Progenitor cell of endocrine pancreas (in vitro differentiated cells): ENCODE data around the gene SLC38A11. TPM values are rescaled to one million over a fixed set of nuclear protein-coding genes. Genes with fewer than 3 reads are reported as not detected.
A peak's percentile ranks its signal among the peaks of the same experiment; 100 is the strongest.

Experiments
- DNase-seq: peaks from one replicate; pipeline ENCODE4 v3.0.0; 2021; ENCODE audit warnings: low spot score; ENCODE audit not compliant: unreplicated experiment
- H3K27ac Mint-ChIP-seq: 2 replicates; pipeline ENCODE4 v1.8.0; 2021; ENCODE audit warnings: mild to moderate bottlenecking, moderate library complexity, mixed read lengths
- H3K27me3 Mint-ChIP-seq: 2 replicates; pipeline ENCODE4 v1.8.0; 2021; ENCODE audit warnings: mixed read lengths
- H3K36me3 Mint-ChIP-seq: 2 replicates; pipeline ENCODE4 v1.8.0; 2022; ENCODE audit warnings: mixed read lengths; ENCODE audit not compliant: insufficient read depth
- H3K4me1 Mint-ChIP-seq: 2 replicates; pipeline ENCODE4 v1.8.0; 2021; ENCODE audit warnings: low read depth, mixed read lengths
- H3K4me3 Mint-ChIP-seq: 2 replicates; pipeline ENCODE4 v1.8.0; 2021; ENCODE audit warnings: low read depth, mild to moderate bottlenecking, moderate library complexity, mixed read lengths
- H3K9me3 Mint-ChIP-seq: 2 replicates; pipeline ENCODE4 v1.8.0; 2021; ENCODE audit warnings: low read depth, mixed read lengths
- total RNA-seq: library from RNA; stranded (reverse); gene quantifications from 2 replicates; pipeline ENCODE4 v1.2.1, GENCODE V29; 2021
- TF ChIP-seq, protein P1 (sequence below): fragments of 200-600 bp; sonication (generic); IDR thresholded peaks from one replicate; pipeline ENCODE4 v1.5.0; 2021; ENCODE audit warnings: antibody characterized with exemption, mild to moderate bottlenecking; ENCODE audit not compliant: unreplicated experiment

The SLC38A11 gene
- total RNA-seq, 1 donor from 2014 or later: 20.1 TPM

GRCh38 chr2:164899121-164899520 is 56.2 kb downstream of the SLC38A11 start:
- H3K27ac Mint-ChIP-seq: no peak overlapping the region
- peaks cover 13% of the 10 kb centered on the region for H3K9me3 Mint-ChIP-seq
- H3K4me3 Mint-ChIP-seq: no peak overlapping the region
- H3K27me3 Mint-ChIP-seq: no peaks in the 10 kb centered on the region
- peaks cover 8% of the 10 kb centered on the region for H3K36me3 Mint-ChIP-seq
- H3K4me1 Mint-ChIP-seq: peaks cover 21% of the 10 kb centered on the region
- TF ChIP-seq, protein P1, sequence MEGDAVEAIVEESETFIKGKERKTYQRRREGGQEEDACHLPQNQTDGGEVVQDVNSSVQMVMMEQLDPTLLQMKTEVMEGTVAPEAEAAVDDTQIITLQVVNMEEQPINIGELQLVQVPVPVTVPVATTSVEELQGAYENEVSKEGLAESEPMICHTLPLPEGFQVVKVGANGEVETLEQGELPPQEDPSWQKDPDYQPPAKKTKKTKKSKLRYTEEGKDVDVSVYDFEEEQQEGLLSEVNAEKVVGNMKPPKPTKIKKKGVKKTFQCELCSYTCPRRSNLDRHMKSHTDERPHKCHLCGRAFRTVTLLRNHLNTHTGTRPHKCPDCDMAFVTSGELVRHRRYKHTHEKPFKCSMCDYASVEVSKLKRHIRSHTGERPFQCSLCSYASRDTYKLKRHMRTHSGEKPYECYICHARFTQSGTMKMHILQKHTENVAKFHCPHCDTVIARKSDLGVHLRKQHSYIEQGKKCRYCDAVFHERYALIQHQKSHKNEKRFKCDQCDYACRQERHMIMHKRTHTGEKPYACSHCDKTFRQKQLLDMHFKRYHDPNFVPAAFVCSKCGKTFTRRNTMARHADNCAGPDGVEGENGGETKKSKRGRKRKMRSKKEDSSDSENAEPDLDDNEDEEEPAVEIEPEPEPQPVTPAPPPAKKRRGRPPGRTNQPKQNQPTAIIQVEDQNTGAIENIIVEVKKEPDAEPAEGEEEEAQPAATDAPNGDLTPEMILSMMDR: no peak
- DNase-seq: no peak

- peak overlapping the region; percentile 56 for H3K27ac Mint-ChIP-seq
- no peak overlapping the region for H3K4me3 Mint-ChIP-seq
- no peak for DNase-seq
- H3K27me3 Mint-ChIP-seq: no peaks in the 10 kb centered on the region
- H3K36me3 Mint-ChIP-seq: peaks cover 8% of the 10 kb centered on the region
- H3K4me1 Mint-ChIP-seq: peaks cover 23% of the 10 kb centered on the region
- TF ChIP-seq, protein P1: no peak
- H3K9me3 Mint-ChIP-seq: peaks cover 13% of the 10 kb centered on the region
Measured at GRCh38 chr2:164898475-164898874, 56.9 kb downstream of the SLC38A11 start.

- Mint-ChIP-seq H3K4me3 (no peak overlapping the region), H3K36me3 (peaks cover 8% of the 10 kb centered on the region), H3K9me3 (peaks cover 13% of the 10 kb centered on the region), H3K27ac (peak overlapping the region; percentile 3), H3K4me1 (peaks cover 22% of the 10 kb centered on the region), H3K27me3 (no peaks in the 10 kb centered on the region)
- no peak for DNase-seq
- TF ChIP-seq, protein P1: no peak
Measured at GRCh38 chr2:164897469-164898260, 57.7 kb downstream of the SLC38A11 start.

GRCh38 chr2:164896634-164897355 is 58.5 kb downstream of the SLC38A11 start:
- Mint-ChIP-seq H3K36me3 (peaks cover 8% of the 10 kb centered on the region), H3K4me3 (no peak overlapping the region), H3K27ac (peak overlapping the region; percentile 31), H3K4me1 (peaks cover 22% of the 10 kb centered on the region), H3K9me3 (peaks cover 13% of the 10 kb centered on the region), H3K27me3 (no peaks in the 10 kb centered on the region)
- TF ChIP-seq, protein P1: no peak
- no peak for DNase-seq

- peaks cover 13% of the 10 kb centered on the region for H3K9me3 Mint-ChIP-seq
- peaks cover 22% of the 10 kb centered on the region for H3K4me1 Mint-ChIP-seq
- TF ChIP-seq, protein P1: no peak
- H3K27me3 Mint-ChIP-seq: no peaks in the 10 kb centered on the region
- H3K36me3 Mint-ChIP-seq: peaks cover 8% of the 10 kb centered on the region
- no peak overlapping the region for H3K27ac Mint-ChIP-seq
- DNase-seq: no peak
- no peak overlapping the region for H3K4me3 Mint-ChIP-seq
Measured at GRCh38 chr2:164896226-164896625, 59.1 kb downstream of the SLC38A11 start.
